Gastroesophageal sphincter (tissue), 4 donors: ENCODE data around the gene BCAR3. TPM values are rescaled to one million over a fixed set of nuclear protein-coding genes. Genes with fewer than 3 reads are reported as not detected.

Experiments used
- ATAC-seq: fragments of 150-250 bp; one replicate; pipeline ENCODE4 v1.9.1; 2016; ENCODE audit warnings: mild to moderate bottlenecking, moderate library complexity
- H3K27ac ChIP-seq, 4 donors: fragments of 200-600 bp; sonication (generic) in 3 of 4; 1 replicate in 3 of 4; 2 replicates in 1 of 4; pipeline ENCODE4 v1.5.1; 2016 to 2019
- H3K27me3 ChIP-seq: fragments of 200-600 bp; sonication (generic); one replicate; pipeline ENCODE4 v1.5.1; 2019
- H3K36me3 ChIP-seq, 2 donors: fragments of 200-600 bp; sonication (generic); one replicate each; pipeline ENCODE4 v1.5.1; 2019; ENCODE audit warnings: control low read depth in 1 of 2
- H3K4me1 ChIP-seq, 3 donors: fragments of 200-600 bp; sonication (generic); 1 replicate in 2 of 3; 2 replicates in 1 of 3; pipeline ENCODE4 v1.5.1; 2016 to 2019; ENCODE audit warnings: control low read depth in 2 of 3
- H3K4me3 ChIP-seq, 2 donors: fragments of 200-600 bp; sonication (generic); one replicate each; pipeline ENCODE4 v1.5.1; 2019; ENCODE audit warnings: mild to moderate bottlenecking in 1 of 2, moderate library complexity in 1 of 2
- H3K9me3 ChIP-seq, 3 donors: fragments of 200-600 bp; sonication (generic); one replicate each; pipeline ENCODE4 v1.5.1; 2017 to 2019; ENCODE audit warnings: control low read depth in 2 of 3
- EP300 ChIP-seq: sonication (generic); formaldehyde crosslinking; IDR thresholded peaks from one replicate; pipeline ENCODE4 v1.6.1; 2017; ENCODE audit warnings: antibody characterized with exemption, mild to moderate bottlenecking
- POLR2A ChIP-seq, 2 donors: fragments of 450-650 bp; IDR thresholded peaks; one replicate each; pipeline ENCODE4 v1.6.1; 2017; ENCODE audit warnings: antibody characterized with exemption in 2 of 2, mild to moderate bottlenecking in 2 of 2, moderate library complexity in 1 of 2
- POLR2AphosphoS5 ChIP-seq: sonication (generic); formaldehyde crosslinking; IDR thresholded peaks from one replicate; pipeline ENCODE4 v1.6.1; 2017; ENCODE audit warnings: antibody characterized with exemption
- WGBS, 2 donors: methylation state at CpG; one replicate each; pipeline ENCODE4 v1.1.5; 2018; ENCODE audit warnings: low coverage in 1 of 2; 5-methylcytosine and 5-hydroxymethylcytosine counted together
- total RNA-seq, 4 donors: library from RNA; depleted of rRNA; stranded (reverse); fragments of >200 nt; gene quantifications; one replicate each; pipeline ENCODE4 v1.1.0, GENCODE V29; 2016
- TF ChIP-seq, protein P1 (sequence below), 4 experiments: fragments of 200-600 bp in 2 of 4; fragments of 450-650 bp in 2 of 4; sonication (generic) in 1 of 4; IDR thresholded peaks; one replicate each; pipeline ENCODE4 v1.5.1; 2017 to 2019; ENCODE audit warnings: antibody characterized with exemption in 4 of 4, mild to moderate bottlenecking in 2 of 4, moderate library complexity in 2 of 4

BCAR3 gene
- total RNA-seq, 4 donors from 2014 or later, result 33.9 to 40.2 (median 38.3) TPM

- H3K4me1 ChIP-seq, result peaks cover 0 to 15% (median 1%) of the 10 kb centered on the region in 3 donors
- 100% methylated on average over 1 of the region's 2 CpGs; no CpG with 5 or more reads in 1 of the 2 donors for whole genome bisulfite sequencing, 2 donors
- H3K4me3 ChIP-seq, result no peak overlapping the region
- H3K27ac ChIP-seq, result no peak overlapping the region
- TF ChIP-seq EP300 (no peak), POLR2AphosphoS5 (no peak), POLR2A (IDR thresholded peaks at IDR 0.05) (no peak)
- TF ChIP-seq, protein P1, sequence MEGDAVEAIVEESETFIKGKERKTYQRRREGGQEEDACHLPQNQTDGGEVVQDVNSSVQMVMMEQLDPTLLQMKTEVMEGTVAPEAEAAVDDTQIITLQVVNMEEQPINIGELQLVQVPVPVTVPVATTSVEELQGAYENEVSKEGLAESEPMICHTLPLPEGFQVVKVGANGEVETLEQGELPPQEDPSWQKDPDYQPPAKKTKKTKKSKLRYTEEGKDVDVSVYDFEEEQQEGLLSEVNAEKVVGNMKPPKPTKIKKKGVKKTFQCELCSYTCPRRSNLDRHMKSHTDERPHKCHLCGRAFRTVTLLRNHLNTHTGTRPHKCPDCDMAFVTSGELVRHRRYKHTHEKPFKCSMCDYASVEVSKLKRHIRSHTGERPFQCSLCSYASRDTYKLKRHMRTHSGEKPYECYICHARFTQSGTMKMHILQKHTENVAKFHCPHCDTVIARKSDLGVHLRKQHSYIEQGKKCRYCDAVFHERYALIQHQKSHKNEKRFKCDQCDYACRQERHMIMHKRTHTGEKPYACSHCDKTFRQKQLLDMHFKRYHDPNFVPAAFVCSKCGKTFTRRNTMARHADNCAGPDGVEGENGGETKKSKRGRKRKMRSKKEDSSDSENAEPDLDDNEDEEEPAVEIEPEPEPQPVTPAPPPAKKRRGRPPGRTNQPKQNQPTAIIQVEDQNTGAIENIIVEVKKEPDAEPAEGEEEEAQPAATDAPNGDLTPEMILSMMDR (IDR thresholded peaks at IDR 0.05), result no peak
- H3K9me3 ChIP-seq, result no peaks in the 10 kb centered on the region
- H3K27me3 ChIP-seq, result no peaks in the 10 kb centered on the region
- no peaks in the 10 kb centered on the region for H3K36me3 ChIP-seq
- ATAC-seq, result no peak
Measured at GRCh38 chr1:93687542-93687941, 5.9 kb upstream of the BCAR3 start.

DNA sequence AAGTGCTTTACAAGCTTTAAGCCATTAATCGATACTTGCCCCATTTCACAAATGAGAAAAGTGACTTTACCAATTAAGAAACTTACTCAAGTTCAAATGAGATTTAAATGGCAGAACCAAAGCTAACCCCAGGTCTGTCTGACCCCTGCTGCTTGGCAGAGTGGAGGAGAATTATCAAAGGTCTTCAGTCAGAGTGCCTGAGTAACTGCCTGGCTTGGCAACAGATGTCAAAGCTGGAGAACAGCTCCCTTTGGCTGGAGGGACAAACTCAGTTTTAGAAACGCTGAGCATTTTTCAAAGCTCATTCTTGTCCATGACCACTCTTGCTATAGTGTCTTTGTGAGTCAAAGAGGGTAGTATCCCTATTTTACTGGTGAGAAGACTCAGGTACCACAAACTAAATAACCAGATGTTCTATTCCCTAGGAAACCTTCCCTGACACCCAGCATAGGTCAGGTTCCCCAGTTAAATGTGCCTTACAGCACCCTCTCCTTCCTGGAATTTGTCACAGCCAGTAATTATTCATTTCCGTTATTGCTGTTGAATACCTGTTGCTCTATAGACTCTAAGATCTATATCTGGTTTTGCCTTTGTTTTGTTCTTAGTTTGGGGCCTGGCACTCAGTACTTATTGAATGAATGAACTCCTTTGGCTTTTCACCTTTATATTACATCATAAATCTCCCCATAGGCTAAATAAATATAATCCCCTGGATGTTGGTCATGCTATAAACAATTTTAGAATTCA, 5.0 kb upstream of the BCAR3 start:
- Histone ChIP-seq H3K27ac (no peak overlapping the region), H3K4me3 (no peak overlapping the region), H3K4me1 (peaks cover 0 to 13% (median 0%) of the 10 kb centered on the region in 3 donors), H3K36me3 (no peaks in the 10 kb centered on the region), H3K27me3 (no peaks in the 10 kb centered on the region), H3K9me3 (no peaks in the 10 kb centered on the region)
- no peak for ATAC-seq
- TF ChIP-seq POLR2AphosphoS5, result no peak
- TF ChIP-seq, protein P1 (IDR thresholded peaks at IDR 0.05), result no peak
- TF ChIP-seq EP300, result no peak
- TF ChIP-seq POLR2A (IDR thresholded peaks at IDR 0.05), result no peak
- 89% methylated on average over 3 of the region's 3 CpGs for WGBS, 2 donors

GRCh38 chr1:93685918-93686317, 4.3 kb upstream of the BCAR3 start:
- Histone ChIP-seq H3K27me3 (no peaks in the 10 kb centered on the region), H3K4me3 (no peak overlapping the region), H3K4me1 (peaks cover 0 to 11% (median 0%) of the 10 kb centered on the region in 3 donors), H3K27ac (no peak overlapping the region), H3K36me3 (no peaks in the 10 kb centered on the region), H3K9me3 (no peaks in the 10 kb centered on the region)
- TF ChIP-seq POLR2AphosphoS5 (no peak), POLR2A (IDR thresholded peaks at IDR 0.05) (no peak), EP300 (no peak)
- TF ChIP-seq, protein P1 (IDR thresholded peaks at IDR 0.05), result no peak
- WGBS, 2 donors, result 86 to 100% methylated on average over 1 of the region's 1 CpG
- ATAC-seq, result no peak

GRCh38 chr1:93683234-93683633, 1.6 kb upstream of the BCAR3 start:
- Histone ChIP-seq H3K4me1 (peaks cover 0 to 37% (median 3%) of the 10 kb centered on the region in 3 donors), H3K27me3 (no peaks in the 10 kb centered on the region), H3K36me3 (no peaks in the 10 kb centered on the region), H3K9me3 (no peaks in the 10 kb centered on the region), H3K27ac (no peak overlapping the region), H3K4me3 (no peak overlapping the region)
- WGBS, 2 donors, result 83 to 85% methylated on average over 2 of the region's 2 CpGs
- no peak for ATAC-seq
- TF ChIP-seq, protein P1 (IDR thresholded peaks at IDR 0.05), result no peak
- no peak for TF ChIP-seq POLR2AphosphoS5
- TF ChIP-seq EP300, result no peak
- TF ChIP-seq POLR2A (IDR thresholded peaks at IDR 0.05), result no peak

- TF ChIP-seq POLR2A (IDR thresholded peaks at IDR 0.05), result no peak
- TF ChIP-seq, protein P1 (IDR thresholded peaks at IDR 0.05), result no peak
- TF ChIP-seq EP300, result no peak
- no peak for TF ChIP-seq POLR2AphosphoS5
- no peak for ATAC-seq
- Histone ChIP-seq H3K27me3 (no peaks in the 10 kb centered on the region), H3K4me3 (peak overlapping the region; percentile 61 to 91), H3K27ac (peak overlapping the region; percentile 84 to 95 (median 94)), H3K9me3 (no peaks in the 10 kb centered on the region), H3K4me1 (peaks cover 0 to 44% (median 3%) of the 10 kb centered on the region in 3 donors), H3K36me3 (peaks cover 0 to 5% of the 10 kb centered on the region in 2 donors)
- 14% methylated on average over 11 of the region's 12 CpGs; no CpG with 5 or more reads in 1 of the 2 donors for WGBS, 2 donors
Measured at GRCh38 chr1:93681989-93682412, 364 bp upstream of the BCAR3 start.
